Endometrial microvascular endothelial cells (primary cell): ENCODE results near the gene ZNF213. TPM values are rescaled to one million over a fixed set of nuclear protein-coding genes. Genes with fewer than 3 reads are reported as not detected.
"Not testable (repeated sequence)": the region's sequence is repeated elsewhere in the genome, so short reads cannot be mapped to it uniquely, and the experiment has no call there.

Source experiments
- in situ Hi-C: cut with HindIII; loops from 2 replicates; pipeline ENCODE4 v1.10.0; 2017; ENCODE audit warnings: low sequenced_read_pairs, low pct_unique_long_range_greater_than_20kb; ENCODE audit errors: inconsistent ontology term
- total RNA-seq: library from RNA; depleted of rRNA; stranded (reverse); fragments of >200 nt; gene quantifications from one replicate; pipeline ENCODE4 v1.2.3, GENCODE V29; 2015; ENCODE audit errors: inconsistent ontology term

The ZNF213 gene
- total RNA-seq, 1 donor from 2014 or later, result 3.5 TPM

DNA sequence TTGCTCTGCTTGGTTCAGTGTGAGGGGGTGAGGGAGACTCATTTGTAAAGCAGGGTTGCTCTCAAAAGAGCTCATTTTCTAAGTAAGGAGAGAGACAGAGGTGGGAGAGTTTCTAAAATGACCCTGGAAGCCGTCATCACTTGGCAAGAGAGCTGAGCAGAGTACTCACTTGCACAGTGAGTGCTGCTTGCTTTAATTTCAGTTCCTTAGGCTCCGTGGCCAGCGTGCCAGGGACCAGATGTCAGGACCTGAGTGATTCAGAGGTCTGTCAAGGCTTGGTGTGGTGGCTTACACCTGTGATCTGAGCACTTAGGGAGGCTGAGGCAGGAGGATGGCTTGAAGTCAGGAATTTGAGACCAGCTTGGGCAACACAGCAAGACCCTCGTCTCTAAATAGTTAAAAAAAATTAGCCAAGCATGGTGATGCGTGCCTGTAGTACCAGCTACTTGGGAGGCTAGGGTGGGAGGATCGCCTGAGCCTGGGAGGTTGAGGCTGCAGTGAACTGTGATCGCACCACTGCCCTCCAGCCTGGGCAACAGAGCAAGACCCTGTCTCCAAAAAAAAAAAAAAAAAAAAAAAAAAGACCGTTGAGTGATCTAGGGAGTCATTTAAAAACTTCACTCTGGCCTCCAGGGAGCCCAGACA is 11.8 kb upstream of the ZNF213 start:
- in situ Hi-C loops, result no loop called here

DNA sequence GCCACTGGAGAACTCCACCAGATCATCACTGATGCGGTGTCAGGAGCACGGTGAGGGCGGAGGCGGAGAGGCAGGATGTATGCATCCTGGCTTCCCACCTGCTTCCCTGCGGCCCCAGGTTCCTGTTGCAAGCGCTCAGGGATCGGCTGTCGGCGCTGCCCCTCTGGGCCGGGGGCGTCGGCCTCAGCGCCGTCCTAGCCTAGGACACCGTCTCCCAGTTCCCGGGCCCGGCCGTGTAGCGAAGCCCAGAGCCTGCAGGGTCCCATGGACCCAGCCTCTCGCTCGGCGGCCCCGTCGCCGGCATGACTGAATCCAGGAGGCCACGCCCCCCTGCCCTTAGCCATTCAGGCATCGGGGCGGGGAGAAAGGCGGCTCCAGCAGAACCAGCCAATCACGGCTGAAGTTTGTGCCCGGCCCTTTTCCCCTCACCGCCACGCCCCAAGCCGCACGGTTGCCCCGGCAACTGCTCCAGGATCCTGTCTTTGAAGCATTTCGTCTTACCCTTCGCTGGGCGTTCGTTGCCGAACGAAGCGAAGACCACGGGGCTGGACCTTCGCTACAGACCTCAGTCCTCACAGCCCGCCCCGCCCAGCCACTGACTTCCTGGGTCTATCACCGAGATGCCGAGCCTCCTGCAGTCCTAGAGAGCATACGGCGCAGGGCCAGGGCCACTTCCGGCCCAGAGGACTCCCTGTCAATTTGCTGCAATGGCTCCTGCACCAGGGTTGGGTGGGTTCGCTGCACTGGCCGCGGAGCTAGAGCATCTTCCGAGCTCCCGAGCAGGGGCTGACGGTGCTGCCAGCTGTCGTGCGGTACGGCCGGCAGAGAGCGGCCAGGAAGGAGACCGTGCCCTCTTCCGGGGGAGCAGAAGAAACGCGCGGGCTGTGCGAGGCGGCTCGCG is 10.6 kb upstream of the ZNF213 start:
- in situ Hi-C loops, result no loop called here

DNA sequence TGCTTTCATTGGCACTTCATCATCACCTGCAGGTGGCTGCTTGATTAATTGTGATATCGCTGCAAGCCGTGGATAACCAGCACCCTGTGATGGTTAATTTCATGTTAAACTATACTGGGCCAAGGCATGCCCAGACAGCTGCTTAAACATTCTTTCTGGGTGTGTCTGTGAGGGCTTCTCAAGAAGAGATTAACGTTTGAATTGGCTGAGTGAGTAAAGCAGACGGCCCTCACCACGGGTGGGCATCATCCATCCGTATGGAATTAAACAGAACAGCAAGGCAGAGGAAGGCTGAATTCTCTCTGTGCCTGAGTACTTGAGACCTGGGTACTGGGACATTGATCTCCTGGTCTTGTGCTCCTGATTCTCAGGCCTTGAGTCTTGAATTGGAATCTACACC is 7.1 kb upstream of the ZNF213 start:
- in situ Hi-C loops, result no loop called here

DNA sequence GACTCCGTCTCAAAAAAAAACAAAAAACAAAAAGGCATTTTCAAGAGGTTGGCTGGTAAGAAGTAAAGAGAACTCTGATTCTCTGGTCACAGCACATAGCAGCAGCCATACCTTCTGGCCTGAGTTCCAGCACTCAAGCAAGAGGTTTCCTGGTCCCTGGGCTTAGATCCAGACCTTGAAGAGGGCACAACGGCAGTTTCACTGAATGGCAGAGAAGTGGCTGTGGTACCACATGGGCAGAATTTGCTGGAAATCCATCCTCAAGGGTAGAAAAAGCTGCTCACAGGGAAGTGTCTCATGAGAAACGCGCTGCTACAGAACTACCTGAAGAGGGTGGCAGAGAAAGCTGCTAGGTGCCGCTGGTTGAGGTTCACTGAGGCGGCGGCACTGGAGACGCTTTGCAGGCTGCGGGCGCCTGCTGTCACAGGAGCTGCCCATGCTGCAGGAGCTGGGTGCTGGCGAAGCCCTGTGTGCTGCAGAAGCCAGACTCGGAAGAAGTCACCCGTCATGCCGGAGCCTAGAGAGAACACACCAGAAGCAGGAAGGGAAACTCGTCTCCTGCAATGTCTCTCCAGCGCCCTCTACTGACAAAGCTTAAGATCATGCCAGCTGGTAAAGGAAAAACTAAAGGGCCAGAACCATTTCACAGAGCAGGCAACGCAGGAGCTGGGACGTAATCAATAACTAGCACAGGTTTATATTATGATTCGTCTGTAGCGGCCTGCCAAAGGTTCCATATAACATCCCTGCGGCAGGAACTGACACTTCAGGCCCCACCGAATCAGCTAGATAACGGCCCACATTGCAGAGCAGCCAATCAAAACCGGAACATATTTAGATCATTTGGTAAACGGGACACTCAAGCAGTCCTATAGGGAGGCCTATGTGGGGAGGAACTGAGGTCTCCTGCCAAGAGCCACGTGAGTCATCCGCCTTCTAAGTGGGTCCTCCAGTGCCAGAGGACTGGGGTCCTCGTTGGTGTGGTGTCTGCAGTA is 5.4 kb upstream of the ZNF213 start:
- in situ Hi-C loops, result no loop called here

DNA sequence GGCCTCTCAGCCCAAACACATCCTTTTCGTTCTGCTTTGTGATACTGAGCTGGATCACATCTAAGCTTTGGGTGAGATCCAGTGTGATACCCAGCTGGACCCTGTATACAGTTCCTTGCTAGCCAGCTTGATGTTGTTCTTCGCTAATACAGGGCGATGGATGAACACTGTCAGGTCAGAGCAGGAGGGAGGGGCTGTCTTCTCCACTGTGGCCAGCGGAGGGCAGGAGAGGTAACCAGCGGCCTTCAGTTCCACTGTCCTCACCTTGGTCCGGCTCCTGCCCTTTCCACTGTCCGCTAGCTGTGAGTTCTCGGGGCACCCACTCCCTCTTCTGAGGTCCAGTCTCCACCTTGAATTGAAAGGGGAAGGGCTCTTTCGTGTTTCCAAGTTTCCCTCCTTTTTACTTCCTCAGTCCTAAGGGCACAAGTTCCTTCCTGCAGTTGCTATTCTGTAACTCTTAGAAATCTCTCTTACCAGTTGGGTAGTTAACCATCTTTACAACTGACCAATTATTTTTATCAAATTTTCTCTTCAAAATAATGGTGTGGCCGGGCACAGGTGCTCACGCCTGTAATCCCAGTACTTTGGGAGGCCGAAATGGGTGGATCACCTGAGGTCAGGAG is 3.0 kb upstream of the ZNF213 start:
- in situ Hi-C loops, result no loop called here

DNA sequence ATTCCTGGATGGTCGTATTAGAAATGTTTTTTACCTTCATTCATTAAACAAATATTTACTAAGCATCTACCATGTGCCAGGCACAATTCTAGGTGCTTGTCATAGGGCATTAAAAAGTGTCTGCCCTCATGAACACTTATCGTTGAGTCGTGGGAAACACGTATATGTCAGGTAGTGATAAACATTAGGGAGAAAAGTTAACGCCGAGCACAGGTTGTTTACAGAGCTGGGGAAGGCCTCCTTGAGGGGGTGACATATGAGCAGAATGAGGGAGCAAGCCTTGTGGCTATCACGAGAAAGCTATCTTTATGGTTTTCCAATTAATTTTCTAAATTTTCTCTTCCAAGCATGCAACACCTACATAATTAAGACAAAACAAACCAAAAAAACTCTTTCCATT is 985 bp upstream of the ZNF213 start:
- in situ Hi-C loops, result no loop called here

DNA sequence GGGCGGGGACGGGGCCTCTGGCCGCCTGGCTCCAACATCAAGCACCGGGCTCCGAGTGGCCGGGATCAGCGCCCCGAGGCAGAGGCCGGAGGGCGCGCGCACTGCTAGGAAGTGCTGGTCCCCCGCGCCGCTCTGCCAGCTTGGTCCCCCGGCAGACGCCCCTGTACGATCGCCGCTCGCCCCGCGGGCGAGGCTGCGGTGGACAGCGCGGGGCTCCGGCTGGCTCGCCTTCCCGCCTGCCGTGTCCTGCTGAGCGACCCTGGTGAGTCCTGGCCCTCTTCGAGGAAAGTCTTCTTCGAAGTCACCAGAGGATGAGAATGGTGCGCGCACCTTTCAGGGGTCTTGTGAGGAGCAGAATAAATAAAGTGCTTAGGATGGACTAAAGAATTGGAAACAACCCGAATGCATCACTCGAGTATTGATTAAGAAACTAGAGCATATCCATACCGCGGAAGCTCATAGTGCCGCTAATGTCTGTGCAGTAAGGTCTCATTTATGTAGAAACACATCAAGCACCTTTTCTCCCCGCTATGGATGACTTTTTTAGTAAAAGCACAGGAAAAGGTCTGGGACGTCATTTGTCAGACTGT is 392 bp downstream of the ZNF213 start:
- in situ Hi-C loops, result no loop called here

DNA sequence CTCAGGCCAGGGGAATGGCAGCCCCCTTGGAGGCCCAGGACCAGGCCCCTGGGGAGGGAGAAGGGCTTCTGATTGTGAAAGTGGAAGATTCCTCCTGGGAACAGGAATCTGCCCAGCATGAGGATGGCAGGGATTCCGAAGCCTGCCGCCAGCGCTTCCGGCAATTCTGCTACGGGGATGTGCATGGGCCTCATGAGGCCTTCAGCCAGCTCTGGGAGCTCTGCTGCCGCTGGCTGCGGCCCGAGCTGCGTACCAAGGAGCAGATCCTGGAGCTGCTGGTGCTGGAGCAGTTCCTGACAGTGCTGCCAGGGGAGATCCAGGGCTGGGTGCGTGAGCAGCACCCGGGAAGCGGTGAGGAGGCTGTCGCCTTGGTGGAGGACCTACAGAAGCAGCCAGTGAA is 2.4 kb downstream of the ZNF213 start:
- in situ Hi-C loops, result no loop called here

DNA sequence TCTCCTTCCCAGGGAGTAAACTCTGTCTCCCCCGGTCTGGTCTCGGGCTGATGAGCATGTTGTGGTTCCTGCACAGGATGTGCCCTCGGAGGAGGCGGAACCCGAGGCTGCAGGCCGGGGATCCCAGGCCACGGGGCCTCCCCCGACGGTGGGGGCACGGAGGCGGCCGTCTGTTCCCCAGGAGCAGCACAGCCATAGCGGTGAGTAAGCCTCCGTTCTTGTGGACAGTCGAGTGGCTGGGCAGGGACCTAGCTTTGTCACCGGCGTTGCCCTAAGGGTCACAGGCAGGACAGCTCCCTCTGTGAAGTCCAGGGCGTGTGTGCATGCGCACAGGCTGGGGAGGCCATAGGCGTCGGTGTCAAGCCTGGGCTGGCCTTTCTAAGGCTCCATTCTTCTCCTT is 3.5 kb downstream of the ZNF213 start:
- in situ Hi-C loops, result no loop called here

DNA sequence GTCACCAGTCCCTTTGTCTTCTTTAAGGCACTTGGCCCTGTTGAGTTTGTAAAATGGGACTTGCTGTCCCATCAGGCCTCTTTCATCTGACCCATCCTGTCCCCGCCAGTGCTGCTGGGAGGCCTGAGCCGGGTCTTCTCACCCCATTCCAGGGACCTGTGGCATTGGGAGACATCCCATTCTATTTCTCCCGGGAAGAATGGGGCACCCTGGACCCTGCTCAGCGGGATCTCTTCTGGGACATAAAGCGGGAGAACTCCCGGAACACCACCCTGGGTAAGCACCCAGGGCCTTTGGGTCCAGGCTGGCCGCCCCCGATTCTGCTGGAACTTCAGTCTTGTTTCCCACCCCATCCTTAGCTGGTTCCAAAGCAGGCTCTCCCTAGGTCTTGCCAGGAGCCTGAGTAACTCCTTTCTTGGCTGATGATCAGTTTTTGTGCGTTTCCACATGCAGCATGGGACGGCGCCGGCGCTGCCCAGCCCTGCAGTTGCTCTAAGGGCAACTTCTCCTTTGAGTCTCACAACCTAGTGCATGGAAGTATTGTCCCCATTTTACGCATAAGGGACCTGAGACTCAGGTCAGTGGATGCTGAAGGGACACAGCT is 4.1 kb downstream of the ZNF213 start:
- in situ Hi-C loops, result no loop called here

DNA sequence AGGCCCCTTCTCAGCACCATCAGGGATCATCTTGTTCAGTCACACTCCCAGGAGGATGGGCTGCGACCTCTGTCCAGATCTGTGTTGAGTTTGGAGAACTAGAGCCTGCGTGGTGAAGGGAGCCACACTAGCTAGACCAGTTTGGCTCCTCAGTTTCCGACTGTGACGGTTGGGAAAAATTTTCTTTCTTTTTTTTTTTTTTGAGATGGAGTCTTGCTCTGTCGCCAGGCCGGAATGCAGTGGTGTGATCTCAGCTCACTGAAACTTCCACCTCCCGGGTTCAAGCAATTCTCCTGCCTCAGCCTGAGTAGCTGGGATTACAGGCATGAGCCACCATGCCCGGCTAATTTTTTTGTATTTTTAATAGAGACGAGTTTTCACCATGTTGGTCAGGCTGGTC is 4.7 kb downstream of the ZNF213 start:
- in situ Hi-C loops, result not testable (repeated sequence)

DNA sequence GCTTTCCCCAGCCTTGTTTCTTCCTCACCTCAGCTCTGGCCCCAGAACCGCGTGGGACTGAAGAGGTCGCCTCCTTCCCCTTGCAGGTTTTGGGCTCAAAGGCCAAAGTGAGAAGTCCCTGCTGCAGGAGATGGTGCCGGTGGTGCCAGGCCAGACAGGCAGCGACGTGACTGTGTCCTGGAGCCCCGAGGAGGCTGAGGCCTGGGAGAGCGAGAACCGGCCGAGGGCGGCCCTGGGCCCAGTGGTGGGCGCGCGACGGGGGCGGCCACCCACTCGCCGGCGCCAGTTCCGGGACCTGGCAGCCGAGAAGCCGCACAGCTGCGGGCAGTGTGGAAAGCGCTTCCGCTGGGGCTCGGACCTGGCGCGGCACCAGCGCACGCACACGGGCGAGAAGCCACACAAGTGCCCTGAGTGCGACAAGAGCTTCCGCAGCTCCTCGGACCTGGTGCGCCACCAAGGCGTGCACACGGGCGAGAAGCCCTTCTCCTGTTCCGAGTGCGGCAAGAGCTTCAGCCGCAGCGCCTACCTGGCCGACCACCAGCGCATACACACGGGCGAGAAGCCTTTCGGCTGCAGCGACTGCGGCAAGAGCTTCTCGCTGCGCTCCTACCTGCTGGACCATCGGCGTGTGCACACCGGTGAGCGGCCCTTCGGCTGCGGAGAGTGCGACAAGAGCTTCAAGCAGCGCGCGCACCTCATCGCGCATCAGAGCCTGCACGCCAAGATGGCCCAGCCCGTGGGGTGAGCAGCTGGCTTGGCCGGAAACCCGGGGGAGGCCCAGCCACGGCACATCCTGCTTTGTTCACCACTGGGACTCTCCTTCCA is 6.0 kb downstream of the ZNF213 start:
- in situ Hi-C loops, result no loop called here

DNA sequence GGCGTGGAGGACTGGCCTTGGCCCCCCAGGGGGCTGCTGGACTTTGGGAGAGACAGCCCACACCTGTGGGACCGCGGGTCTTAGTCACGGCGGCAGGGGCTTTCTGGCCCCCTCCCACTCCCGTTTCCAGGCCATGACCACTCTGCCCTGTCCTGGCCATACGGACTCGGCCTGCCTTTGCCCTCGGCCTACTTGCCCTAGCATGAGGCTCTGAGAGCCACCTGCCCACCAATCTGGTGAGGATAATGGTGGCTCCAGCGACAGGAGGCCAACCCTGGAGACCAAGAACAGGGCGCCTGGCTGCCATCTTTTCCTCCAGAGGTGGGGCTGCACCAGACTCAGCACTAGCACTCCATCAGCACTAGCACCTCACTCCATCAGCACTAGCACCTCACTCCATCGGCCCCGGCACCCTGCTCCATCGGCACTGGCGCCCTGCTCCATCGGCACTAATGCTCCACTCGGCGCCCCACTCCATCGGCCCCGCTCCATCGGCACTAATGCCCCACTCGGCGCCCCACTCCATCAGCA is 7.0 kb downstream of the ZNF213 start:
- in situ Hi-C loops, result no loop called here

DNA sequence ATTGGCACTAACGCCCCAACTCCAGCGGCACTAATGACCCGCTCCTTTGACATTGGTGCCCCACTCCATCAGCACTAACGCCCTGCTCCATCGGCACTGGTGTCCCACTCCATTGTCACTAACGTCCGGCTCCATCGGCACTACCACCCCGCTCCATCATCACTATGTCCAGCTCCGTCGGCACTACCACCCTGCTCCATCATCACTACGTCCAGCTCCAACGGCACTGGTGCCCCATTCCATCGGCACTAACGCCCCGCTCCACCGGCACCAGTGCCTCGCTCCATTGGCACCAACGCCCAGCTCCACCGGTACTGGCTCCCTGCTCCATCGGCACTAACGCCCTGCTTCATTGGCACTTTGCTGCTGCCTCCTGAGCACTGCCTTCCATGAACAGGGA is 7.5 kb downstream of the ZNF213 start:
- in situ Hi-C loops, result no loop called here

DNA sequence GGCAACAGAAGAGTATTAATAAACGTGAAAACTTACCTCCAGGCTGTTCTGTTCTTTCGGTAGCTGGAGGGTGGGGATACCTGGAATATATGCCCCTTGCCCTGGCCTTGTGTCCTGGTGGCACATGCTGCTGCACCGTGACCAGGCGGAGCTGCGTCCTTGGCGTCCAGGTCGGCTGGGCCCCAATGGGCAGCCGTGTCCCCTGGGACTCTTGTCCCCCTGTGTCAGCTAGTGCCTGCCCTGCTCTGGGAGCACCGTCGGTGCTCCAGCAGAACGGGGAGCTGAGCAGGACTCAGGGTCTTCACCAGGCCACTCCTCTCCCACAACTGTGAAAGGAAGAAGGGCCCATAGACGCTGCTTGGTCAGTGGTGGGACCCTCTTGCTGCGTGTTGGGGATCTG is 7.9 kb downstream of the ZNF213 start:
- in situ Hi-C loops, result no loop called here

DNA sequence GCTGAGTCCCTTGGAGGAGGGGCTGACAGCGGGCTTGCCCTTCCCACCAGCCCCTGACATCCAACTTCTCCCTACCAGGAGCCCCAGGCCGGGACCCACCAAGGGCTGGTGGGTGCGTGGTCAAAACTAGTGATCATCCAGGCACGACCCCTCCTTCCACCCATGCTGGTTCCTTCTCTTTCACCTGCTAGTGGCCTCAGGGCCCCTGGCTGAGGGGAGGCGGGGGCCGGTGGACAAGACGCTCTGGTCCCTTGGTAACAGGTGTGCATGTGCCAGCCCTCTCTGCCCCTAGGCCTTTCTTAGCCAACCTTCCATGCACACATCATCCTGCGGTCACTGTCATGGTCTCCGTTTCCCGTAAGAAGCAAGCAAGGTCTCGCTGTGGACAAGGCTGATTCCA is 8.4 kb downstream of the ZNF213 start:
- in situ Hi-C loops, result no loop called here

DNA sequence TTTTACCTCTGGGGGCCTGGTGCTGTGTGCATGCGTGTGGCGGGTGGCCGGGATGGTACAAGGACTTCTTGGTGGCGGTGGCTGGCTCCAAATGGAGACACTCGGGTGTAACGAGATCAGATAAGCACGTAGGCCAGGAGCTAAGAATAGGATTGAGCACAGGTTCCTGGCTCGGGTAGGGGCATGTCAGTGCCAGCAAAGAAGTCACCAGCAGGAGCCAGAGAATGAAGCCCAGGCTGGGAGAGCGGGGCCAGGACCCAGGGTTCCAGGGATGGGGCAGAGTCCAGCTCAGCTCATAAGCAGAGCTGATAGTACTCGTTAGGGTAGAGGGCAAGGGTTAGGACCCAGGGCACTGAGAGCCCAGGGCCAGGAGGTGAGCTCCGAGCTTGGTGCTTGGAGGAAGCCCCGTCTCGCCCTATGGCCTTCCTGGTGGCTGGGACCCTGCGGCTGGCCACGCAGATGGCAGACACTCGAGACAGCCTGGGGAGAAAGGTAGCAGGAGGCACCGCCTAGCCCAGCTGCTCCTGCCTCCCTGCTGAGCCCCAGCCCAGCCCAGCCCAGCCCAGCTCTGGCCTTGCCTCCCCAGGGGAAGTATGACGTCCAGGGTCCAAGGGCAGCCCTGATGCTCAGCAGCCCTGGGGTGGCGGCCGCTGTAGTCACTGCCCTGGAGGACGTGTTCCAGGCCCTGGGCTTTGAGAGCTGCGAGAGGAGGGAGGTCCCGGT is 8.9 kb downstream of the ZNF213 start:
- in situ Hi-C loops, result no loop called here
